ENCODE results near the gene TENM3. TPM values are rescaled to one million over a fixed set of nuclear protein-coding genes. Genes with fewer than 3 reads are reported as not detected.

TENM3 gene
- total and polyA plus RNA-seq, 2 donors from 2014 or later: 0.58 to 6.8 TPM

- Histone ChIP-seq H3K9me3 (ENCODE audit: control insufficient read depth in 2 of 3, insufficient read depth in 1 of 3, low read length in 3 of 3) (no peaks in the 10 kb centered on the region), H3K36me3 (ENCODE audit: control insufficient read depth in 2 of 3, insufficient read depth in 3 of 3, low read length in 3 of 3) (no peaks in the 10 kb centered on the region), H3K4me1 (ENCODE audit: control insufficient read depth in 2 of 3, insufficient read depth in 2 of 3, low read depth in 1 of 3, low read length in 3 of 3) (no peaks in the 10 kb centered on the region), H3K9ac (ENCODE audit: low read length in 3 of 3) (no peak overlapping the region), H3K27ac (ENCODE audit: low read depth in 2 of 2, low read length in 2 of 2) (no peak overlapping the region), H3K27me3 (ENCODE audit: control insufficient read depth, insufficient read depth, low read length) (no peaks in the 10 kb centered on the region), H3K4me3 (ENCODE audit: low read length in 3 of 3) (no peak overlapping the region)
- FAIRE-seq: no peak
- intact Hi-C loops (cut with DNase I): loop anchor here (10.0 kb wide), 1 partner anchor 1657 kb away; no protein-coding TSS in a partner anchor
- TF ChIP-seq CTCF (IDR thresholded peaks at IDR 0.05; ENCODE audit: borderline replicate concordance, extremely low read depth, insufficient read depth): no peak
- DNase-seq: no peak
These were observed 558.4 kb downstream of the TENM3 start for GRCh38 chr4:182801636-182802035.

- no peak overlapping the region for H3K27ac ChIP-seq (ENCODE audit: low read depth in 2 of 2, low read length in 2 of 2)
- no peaks in the 10 kb centered on the region for H3K36me3 ChIP-seq (ENCODE audit: control insufficient read depth in 2 of 3, insufficient read depth in 3 of 3, low read length in 3 of 3)
- TF ChIP-seq CTCF (IDR thresholded peaks at IDR 0.05; ENCODE audit: borderline replicate concordance, extremely low read depth, insufficient read depth): no peak
- no peak overlapping the region for H3K9ac ChIP-seq (ENCODE audit: low read length in 3 of 3)
- intact Hi-C loops (cut with DNase I): loop anchor here (10.0 kb wide), 1 partner anchor 1658 kb away; no protein-coding TSS in a partner anchor
- H3K27me3 ChIP-seq (ENCODE audit: control insufficient read depth, insufficient read depth, low read length): no peaks in the 10 kb centered on the region
- H3K4me3 ChIP-seq (ENCODE audit: low read length in 3 of 3): no peak overlapping the region
- no peak for DNase-seq
- no peaks in the 10 kb centered on the region for H3K9me3 ChIP-seq (ENCODE audit: control insufficient read depth in 2 of 3, insufficient read depth in 1 of 3, low read length in 3 of 3)
- no peak for FAIRE-seq
- H3K4me1 ChIP-seq (ENCODE audit: control insufficient read depth in 2 of 3, insufficient read depth in 2 of 3, low read depth in 1 of 3, low read length in 3 of 3): no peaks in the 10 kb centered on the region
These were observed 559.4 kb downstream of the TENM3 start for GRCh38 chr4:182802621-182803020.

DNA sequence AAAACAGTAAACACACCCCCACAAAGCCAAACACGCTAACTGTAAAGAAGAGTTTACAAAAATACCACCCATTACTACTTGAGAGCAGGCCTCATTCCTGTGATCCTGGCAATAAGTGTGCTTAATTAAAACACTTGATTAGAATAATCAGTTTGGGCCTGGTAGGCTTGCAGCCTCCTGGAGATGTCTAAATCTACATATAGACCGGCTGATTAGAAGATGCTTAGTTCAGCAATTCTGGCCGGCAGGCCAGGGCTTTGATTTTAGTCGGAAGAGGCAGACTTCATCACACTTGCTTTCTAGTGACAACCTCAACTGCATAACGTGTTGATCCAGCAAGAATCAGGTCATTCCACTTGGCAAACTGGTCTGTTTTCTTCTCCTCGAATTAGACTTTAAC is 560.0 kb downstream of the TENM3 start:
- DNase-seq: no peak

More for the DNA sequence above, 560.0 kb downstream of the TENM3 start:
- no peak overlapping the region for H3K9ac ChIP-seq (ENCODE audit: low read length in 3 of 3)
- TF ChIP-seq CTCF (IDR thresholded peaks at IDR 0.05; ENCODE audit: borderline replicate concordance, extremely low read depth, insufficient read depth): no peak
- no peaks in the 10 kb centered on the region for H3K4me1 ChIP-seq (ENCODE audit: control insufficient read depth in 2 of 3, insufficient read depth in 2 of 3, low read depth in 1 of 3, low read length in 3 of 3)
- intact Hi-C loops (cut with DNase I): loop anchor here (10.0 kb wide), 1 partner anchor 1658 kb away; no protein-coding TSS in a partner anchor
- no peaks in the 10 kb centered on the region for H3K9me3 ChIP-seq (ENCODE audit: control insufficient read depth in 2 of 3, insufficient read depth in 1 of 3, low read length in 3 of 3)
- H3K36me3 ChIP-seq (ENCODE audit: control insufficient read depth in 2 of 3, insufficient read depth in 3 of 3, low read length in 3 of 3): no peaks in the 10 kb centered on the region
- H3K27ac ChIP-seq (ENCODE audit: low read depth in 2 of 2, low read length in 2 of 2): no peak overlapping the region
- no peak for FAIRE-seq
- no peaks in the 10 kb centered on the region for H3K27me3 ChIP-seq (ENCODE audit: control insufficient read depth, insufficient read depth, low read length)
- H3K4me3 ChIP-seq (ENCODE audit: low read length in 3 of 3): no peak overlapping the region
